ENCODE results near the gene KCNJ16. TPM values are rescaled to one million over a fixed set of nuclear protein-coding genes. Genes with fewer than 3 reads are reported as not detected.

Gene KCNJ16
- total and polyA plus RNA-seq, 9 of the 15 experiments (the other 6 are each of a cell fraction or from before 2014, with no cell fraction given): 0.01 to 0.75 (median 0.07) TPM; not detected in 4

DNA sequence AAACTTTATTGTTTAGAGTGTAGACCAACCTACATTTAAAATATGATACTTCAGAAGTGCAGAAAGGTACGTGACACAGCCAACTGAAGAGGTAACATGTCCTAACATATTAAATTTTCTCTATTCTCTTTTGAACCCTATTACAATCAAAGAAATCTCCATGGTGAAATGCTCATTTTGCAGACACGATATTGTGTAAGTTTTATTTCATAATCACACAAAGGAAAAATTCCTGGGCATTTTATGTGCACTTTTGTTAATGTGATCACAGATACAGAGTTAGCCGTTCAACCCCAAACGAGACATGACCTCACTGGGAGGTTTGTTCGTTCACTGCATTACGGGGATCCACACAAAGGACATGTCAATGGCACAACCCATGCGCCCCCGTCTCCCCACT is 21.8 kb downstream of the KCNJ16 start (continued):
- TF ChIP-seq, protein P1, sequence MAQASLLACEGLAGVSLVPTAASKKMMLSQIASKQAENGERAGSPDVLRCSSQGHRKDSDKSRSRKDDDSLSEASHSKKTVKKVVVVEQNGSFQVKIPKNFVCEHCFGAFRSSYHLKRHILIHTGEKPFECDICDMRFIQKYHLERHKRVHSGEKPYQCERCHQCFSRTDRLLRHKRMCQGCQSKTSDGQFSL (CRISPR knock-in tag; IDR thresholded peaks at IDR 0.05): no peak
- TF ChIP-seq, protein P1 (tag; IDR thresholded peaks at IDR 0.05): no peak
- TF ChIP-seq ZNF436 (CRISPR knock-in tag; IDR thresholded peaks at IDR 0.05): no peak
- TF ChIP-seq SRF (CRISPR knock-in tag; IDR thresholded peaks at IDR 0.05): no peak
- TF ChIP-seq NCOA4 (IDR thresholded peaks at IDR 0.05; ENCODE audit: partially characterized antibody): no peak
- TF ChIP-seq CBX2 (IDR thresholded peaks at IDR 0.05; ENCODE audit: insufficient read depth, low read length, poor library complexity, severe bottlenecking): no peak

DNA sequence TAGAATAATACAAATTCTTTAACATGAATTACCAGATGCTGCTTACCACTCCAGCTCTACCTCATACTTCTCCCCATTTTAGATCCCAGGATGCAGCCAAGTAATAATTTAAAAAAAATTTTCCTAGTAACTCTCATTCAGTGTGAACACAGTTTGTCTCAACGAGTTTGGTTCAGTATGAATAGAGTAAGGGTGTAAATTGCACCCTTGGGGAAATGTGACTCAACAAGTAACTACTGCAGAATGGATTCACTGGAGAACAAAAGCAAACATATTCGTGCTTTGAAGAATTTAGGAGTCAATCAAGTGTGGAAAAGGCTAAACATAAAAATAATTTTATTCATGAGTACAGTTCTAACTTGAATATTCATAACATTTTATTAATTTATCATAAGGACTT is 23.0 kb downstream of the KCNJ16 start:
- Histone ChIP-seq H3K27ac (ENCODE audit: extremely low read depth, low read depth, low read length) (no peak overlapping the region), H3K79me2 (ENCODE audit: control insufficient read depth, insufficient read depth, low read length) (peaks cover 25% of the 10 kb centered on the region), H3K9ac (ENCODE audit: insufficient read depth in 1 of 2, low read depth in 2 of 2, low read length in 2 of 2) (no peak overlapping the region), H2AFZ (ENCODE audit: low read depth, low read length) (no peak overlapping the region), H3K4me1 (replicated peaks in 1 of 2; ENCODE audit: control insufficient read depth in 2 of 2, insufficient read depth in 2 of 2, low read length in 2 of 2) (no peaks in the 10 kb centered on the region), H3K36me3 (ENCODE audit: control insufficient read depth, insufficient read depth, low read length) (peaks cover 6% of the 10 kb centered on the region; the same call in 2 of the 3 replicates), H4K20me1 (replicated peaks; ENCODE audit: control insufficient read depth, insufficient read depth, low read length) (no peaks in the 10 kb centered on the region), H3K9me3 (replicated peaks; ENCODE audit: control insufficient read depth, insufficient read depth, low read depth, low read length) (no peaks in the 10 kb centered on the region), H3K9me1 (ENCODE audit: control insufficient read depth, insufficient read depth, low read length) (no peaks in the 10 kb centered on the region), H3K4me3 (no peak overlapping the region), H3K4me2 (ENCODE audit: insufficient read depth, low read length) (no peak overlapping the region), H3K27me3 (ENCODE audit: control insufficient read depth in 2 of 2, insufficient read depth in 2 of 2, low read length in 2 of 2) (no peaks in the 10 kb centered on the region)
- no peak for TF ChIP-seq ZNF507 (tag; conservative IDR thresholded peaks at IDR 0.05)
- TF ChIP-seq KDM1A (IDR thresholded peaks at IDR 0.05): no peak
- no peak for TF ChIP-seq GTF2A2 (tag; IDR thresholded peaks at IDR 0.05)
- TF ChIP-seq, protein P2, sequence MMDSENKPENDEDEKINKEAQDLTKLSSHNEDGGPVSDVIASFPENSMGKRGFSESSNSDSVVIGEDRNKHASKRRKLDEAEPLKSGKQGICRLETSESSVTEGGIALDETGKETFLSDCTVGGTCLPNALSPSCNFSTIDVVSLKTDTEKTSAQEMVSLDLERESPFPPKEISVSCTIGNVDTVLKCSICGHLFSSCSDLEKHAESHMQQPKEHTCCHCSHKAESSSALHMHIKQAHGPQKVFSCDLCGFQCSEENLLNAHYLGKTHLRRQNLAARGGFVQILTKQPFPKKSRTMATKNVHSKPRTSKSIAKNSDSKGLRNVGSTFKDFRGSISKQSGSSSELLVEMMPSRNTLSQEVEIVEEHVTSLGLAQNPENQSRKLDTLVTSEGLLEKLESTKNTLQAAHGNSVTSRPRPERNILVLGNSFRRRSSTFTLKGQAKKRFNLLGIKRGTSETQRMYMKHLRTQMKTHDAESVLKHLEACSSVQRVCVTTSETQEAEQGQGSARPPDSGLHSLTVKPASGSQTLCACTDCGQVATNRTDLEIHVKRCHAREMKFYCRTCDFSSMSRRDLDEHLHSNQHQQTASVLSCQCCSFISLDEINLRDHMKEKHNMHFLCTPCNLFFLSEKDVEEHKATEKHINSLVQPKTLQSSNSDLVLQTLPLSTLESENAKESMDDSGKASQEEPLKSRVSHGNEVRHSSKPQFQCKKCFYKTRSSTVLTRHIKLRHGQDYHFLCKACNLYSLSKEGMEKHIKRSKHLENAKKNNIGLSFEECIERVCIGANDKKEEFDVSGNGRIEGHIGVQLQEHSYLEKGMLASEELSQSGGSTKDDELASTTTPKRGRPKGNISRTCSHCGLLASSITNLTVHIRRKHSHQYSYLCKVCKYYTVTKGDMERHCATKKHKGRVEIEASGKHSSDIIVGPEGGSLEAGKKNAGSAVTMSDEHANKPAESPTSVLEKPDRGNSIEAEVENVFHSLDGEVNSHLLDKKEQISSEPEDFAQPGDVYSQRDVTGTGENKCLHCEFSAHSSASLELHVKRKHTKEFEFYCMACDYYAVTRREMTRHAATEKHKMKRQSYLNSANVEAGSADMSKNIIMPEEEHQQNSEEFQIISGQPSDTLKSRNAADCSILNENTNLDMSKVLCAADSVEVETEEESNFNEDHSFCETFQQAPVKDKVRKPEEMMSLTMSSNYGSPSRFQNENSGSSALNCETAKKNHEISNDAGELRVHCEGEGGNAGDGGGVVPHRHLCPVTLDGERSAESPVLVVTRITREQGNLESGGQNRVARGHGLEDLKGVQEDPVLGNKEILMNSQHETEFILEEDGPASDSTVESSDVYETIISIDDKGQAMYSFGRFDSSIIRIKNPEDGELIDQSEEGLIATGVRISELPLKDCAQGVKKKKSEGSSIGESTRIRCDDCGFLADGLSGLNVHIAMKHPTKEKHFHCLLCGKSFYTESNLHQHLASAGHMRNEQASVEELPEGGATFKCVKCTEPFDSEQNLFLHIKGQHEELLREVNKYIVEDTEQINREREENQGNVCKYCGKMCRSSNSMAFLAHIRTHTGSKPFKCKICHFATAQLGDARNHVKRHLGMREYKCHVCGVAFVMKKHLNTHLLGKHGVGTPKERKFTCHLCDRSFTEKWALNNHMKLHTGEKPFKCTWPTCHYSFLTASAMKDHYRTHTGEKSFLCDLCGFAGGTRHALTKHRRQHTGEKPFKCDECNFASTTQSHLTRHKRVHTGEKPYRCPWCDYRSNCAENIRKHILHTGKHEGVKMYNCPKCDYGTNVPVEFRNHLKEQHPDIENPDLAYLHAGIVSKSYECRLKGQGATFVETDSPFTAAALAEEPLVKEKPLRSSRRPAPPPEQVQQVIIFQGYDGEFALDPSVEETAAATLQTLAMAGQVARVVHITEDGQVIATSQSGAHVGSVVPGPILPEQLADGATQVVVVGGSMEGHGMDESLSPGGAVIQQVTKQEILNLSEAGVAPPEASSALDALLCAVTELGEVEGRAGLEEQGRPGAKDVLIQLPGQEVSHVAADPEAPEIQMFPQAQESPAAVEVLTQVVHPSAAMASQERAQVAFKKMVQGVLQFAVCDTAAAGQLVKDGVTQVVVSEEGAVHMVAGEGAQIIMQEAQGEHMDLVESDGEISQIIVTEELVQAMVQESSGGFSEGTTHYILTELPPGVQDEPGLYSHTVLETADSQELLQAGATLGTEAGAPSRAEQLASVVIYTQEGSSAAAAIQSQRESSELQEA (IDR thresholded peaks at IDR 0.05; ENCODE audit: low read depth): no peak
- no peak for TF ChIP-seq POLR2A (conservative IDR thresholded peaks at IDR 0.05)
- no peak for TF ChIP-seq ZNF551 (CRISPR knock-in tag; IDR thresholded peaks at IDR 0.05)
- TF ChIP-seq TCF7L2 (IDR thresholded peaks at IDR 0.05; ENCODE audit: low read depth, low read length): no peak
- TF ChIP-seq CXXC5 (CRISPR knock-in tag; IDR thresholded peaks at IDR 0.05): no peak
- no peak for TF ChIP-seq ZNF408 (CRISPR knock-in tag; IDR thresholded peaks at IDR 0.05; ENCODE audit: low read depth)
- DNase-seq (ENCODE audit: extremely low read depth in 1 of 4, low spot score in 3 of 4) (no peak), ATAC-seq (no peak), FAIRE-seq (no peak)
- POLR2A ChIA-PET: interaction anchor here (0.8 kb wide), 1 partner anchor 17 kb away, joined by 4 read pairs; no protein-coding TSS in a partner anchor
- WGBS (ENCODE audit: insufficient coverage, low coverage, missing lambda C conversion rate): 28% methylated on average over 2 of the region's 2 CpGs
- intact Hi-C loops (cut with micrococcal nuclease) (no loop called here), in situ Hi-C loops (cut with MboI) (no loop called here)
- BruUV-seq (replicated peaks): no TSS peak
- CTCF ChIA-PET (ENCODE audit: low intra/inter-chr PET ratio): no interaction called here
